ENCODE measurements around the gene EML4.
"Not testable (repeated sequence)": the region's sequence is repeated elsewhere in the genome, so short reads cannot be mapped to it uniquely, and the experiment has no call there.

Gene EML4

GRCh38 chr2:42378415-42378814 is 209.3 kb downstream of the EML4 start:
- no peak for DNase-seq (ENCODE audit: extremely low read depth, low read depth)
- no peak overlapping the region for H3K4me3 ChIP-seq (replicated peaks; ENCODE audit: low read depth, low read length)
- no peak for TF ChIP-seq CTCF (IDR thresholded peaks at IDR 0.05; ENCODE audit: low read depth, low read length, missing control alignments)

- DNase-seq (ENCODE audit: extremely low read depth, low read depth); H3K4me3 ChIP-seq (replicated peaks; ENCODE audit: low read depth, low read length): not testable (repeated sequence)
Observed at GRCh38 chr2:42380026-42380425, 210.9 kb downstream of the EML4 start.

GRCh38 chr2:42382144-42382543 is 213.0 kb downstream of the EML4 start:
- no peak for TF ChIP-seq CTCF (IDR thresholded peaks at IDR 0.05; ENCODE audit: low read depth, low read length, missing control alignments)
- DNase-seq (ENCODE audit: extremely low read depth, low read depth): no peak
- no peak overlapping the region for H3K4me3 ChIP-seq (replicated peaks; ENCODE audit: low read depth, low read length)

Data from HFF-Myc (cell line).